ENCODE measurements around the gene EXOC3L1. TPM values are rescaled to one million over a fixed set of nuclear protein-coding genes. Genes with fewer than 3 reads are reported as not detected.

EXOC3L1 gene
- total and polyA plus RNA-seq, 2 donors (not counting 1 experiment from before 2014, with no cell fraction given), result 0.09 to 0.33 TPM

DNA sequence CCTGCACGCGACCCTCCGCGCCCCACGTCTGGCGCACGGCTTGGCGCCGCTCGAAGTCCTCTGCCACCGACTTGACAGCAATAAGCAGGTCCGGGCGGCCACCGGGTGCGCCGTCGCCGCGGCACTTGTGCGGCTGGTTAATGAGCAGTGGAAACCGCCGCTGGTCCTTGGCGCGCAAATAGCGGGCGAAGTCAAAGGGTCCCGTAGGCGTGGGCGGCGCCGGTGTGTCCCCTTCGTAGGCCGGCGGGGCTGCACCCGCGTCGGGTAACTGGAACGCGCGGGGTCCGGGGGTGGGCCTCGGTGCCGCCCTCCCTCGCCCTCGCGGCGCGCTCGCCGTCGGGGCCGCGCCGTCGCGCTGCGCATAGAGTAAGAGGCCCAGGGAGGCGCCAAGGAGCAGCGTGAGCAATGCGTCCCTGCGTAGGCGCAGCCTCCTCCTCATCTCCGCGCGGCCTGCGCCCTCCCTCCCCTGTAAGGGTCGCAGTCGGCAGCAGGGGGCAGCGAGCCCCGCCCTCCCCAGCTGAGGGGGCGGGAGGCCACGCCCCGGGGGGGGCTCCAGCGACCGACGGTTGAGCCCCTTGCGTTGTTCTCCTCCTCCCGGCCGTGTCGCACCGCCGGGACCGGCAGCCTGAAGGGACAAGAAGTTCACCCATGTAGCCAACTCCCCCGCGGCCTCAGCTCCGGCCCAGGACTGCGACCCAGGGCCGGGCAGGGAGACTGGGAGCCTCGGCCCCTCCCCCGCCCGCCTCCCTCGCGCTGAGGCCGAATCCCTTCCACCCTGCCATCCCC, 39.7 kb downstream of the EXOC3L1 start:
- TF ChIP-seq, protein P1, sequence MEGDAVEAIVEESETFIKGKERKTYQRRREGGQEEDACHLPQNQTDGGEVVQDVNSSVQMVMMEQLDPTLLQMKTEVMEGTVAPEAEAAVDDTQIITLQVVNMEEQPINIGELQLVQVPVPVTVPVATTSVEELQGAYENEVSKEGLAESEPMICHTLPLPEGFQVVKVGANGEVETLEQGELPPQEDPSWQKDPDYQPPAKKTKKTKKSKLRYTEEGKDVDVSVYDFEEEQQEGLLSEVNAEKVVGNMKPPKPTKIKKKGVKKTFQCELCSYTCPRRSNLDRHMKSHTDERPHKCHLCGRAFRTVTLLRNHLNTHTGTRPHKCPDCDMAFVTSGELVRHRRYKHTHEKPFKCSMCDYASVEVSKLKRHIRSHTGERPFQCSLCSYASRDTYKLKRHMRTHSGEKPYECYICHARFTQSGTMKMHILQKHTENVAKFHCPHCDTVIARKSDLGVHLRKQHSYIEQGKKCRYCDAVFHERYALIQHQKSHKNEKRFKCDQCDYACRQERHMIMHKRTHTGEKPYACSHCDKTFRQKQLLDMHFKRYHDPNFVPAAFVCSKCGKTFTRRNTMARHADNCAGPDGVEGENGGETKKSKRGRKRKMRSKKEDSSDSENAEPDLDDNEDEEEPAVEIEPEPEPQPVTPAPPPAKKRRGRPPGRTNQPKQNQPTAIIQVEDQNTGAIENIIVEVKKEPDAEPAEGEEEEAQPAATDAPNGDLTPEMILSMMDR (conservative IDR thresholded peaks at IDR 0.05 in 1 of 2, IDR thresholded peaks at IDR 0.05 in 1 of 2; ENCODE audit: low read depth in 1 of 2, low read length in 2 of 2), result no peak
- no peak for TF ChIP-seq EZH2 (IDR thresholded peaks at IDR 0.05; ENCODE audit: low read length, missing control alignments)
- Histone ChIP-seq H3K4me3 (replicated peaks in 1 of 4; ENCODE audit: control extremely low read depth in 1 of 4, insufficient read depth in 1 of 4, low read depth in 3 of 4, low read length in 4 of 4) (peak overlapping the region; percentile 53 to 78 (median 70)), H3K36me3 (ENCODE audit: control insufficient read depth, insufficient read depth, low read length) (peaks cover 17% of the 10 kb centered on the region), H2AFZ (ENCODE audit: low read length) (no peak overlapping the region), H3K9ac (ENCODE audit: insufficient read depth, low read length) (peak overlapping the region; percentile 95), H3K79me2 (ENCODE audit: control insufficient read depth, insufficient read depth, low read length) (no peaks in the 10 kb centered on the region), H3K4me2 (ENCODE audit: extremely low read depth, insufficient read depth, low read length) (peak overlapping the region; percentile 79), H3K9me3 (ENCODE audit: control insufficient read depth, insufficient read depth, low read depth, low read length) (no peaks in the 10 kb centered on the region), H3K4me1 (ENCODE audit: control insufficient read depth, extremely low read depth, insufficient read depth, low read length) (peaks cover 2% of the 10 kb centered on the region), H4K20me1 (ENCODE audit: control insufficient read depth, extremely low read depth, insufficient read depth, low read length) (no peaks in the 10 kb centered on the region), H3K27me3 (ENCODE audit: control insufficient read depth, insufficient read depth, low read length) (no peaks in the 10 kb centered on the region), H3K27ac (ENCODE audit: insufficient read depth, low read length) (peak overlapping the region; percentile 86)
- peak; percentile 78 to 84 for DNase-seq (ENCODE audit: low read depth in 2 of 2)

DNA sequence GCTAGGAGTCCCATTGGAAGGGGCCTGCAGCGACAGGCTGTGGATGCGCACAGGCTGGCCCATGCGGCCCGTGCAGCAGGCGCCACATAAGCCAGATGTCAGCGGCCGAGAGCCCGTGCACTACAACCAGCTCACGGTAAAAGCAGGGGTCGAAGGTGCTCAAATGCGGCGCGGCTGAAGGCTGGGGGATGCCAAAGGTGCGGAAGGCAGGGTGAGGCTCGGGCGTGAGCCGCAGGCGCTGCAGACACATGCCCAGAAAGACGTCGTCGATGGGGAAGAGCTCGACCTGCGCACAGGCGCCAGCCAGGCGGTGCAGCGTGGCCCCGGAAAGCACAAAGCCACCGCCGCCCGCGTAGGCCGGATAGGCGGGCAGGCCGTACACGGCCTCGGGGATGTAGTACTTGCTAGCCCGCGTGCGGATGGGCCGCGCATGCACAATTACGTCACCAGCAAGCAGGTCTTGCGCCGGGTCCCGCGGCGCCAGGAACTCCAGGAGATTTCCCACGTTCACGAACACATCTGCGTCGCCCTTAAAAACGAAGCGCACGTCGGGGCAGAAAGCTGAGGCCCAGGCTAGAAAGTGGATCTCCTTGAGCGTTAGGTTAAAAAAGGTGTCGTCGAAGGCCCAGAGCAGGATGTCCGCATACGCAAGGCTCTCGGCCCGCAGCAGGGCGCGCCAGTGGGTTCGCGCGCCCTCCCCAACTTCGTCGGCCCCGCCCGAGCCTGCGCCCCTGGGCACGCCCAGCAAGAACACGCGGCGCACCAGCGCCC, 40.5 kb downstream of the EXOC3L1 start:
- no peaks in the 10 kb centered on the region for H4K20me1 ChIP-seq (ENCODE audit: control insufficient read depth, extremely low read depth, insufficient read depth, low read length)
- H3K9me3 ChIP-seq (ENCODE audit: control insufficient read depth, insufficient read depth, low read depth, low read length), result no peaks in the 10 kb centered on the region
- H3K36me3 ChIP-seq (ENCODE audit: control insufficient read depth, insufficient read depth, low read length), result peaks cover 17% of the 10 kb centered on the region
- H3K4me1 ChIP-seq (ENCODE audit: control insufficient read depth, extremely low read depth, insufficient read depth, low read length), result peaks cover 2% of the 10 kb centered on the region
- no peak overlapping the region for H2AFZ ChIP-seq (ENCODE audit: low read length)
- DNase-seq (ENCODE audit: low read depth in 2 of 2), result peak in 1 of 2 donors; percentile 28
- peak overlapping the region in 1 of 4 experiments; percentile 78 for H3K4me3 ChIP-seq (replicated peaks in 1 of 4; ENCODE audit: control extremely low read depth in 1 of 4, insufficient read depth in 1 of 4, low read depth in 3 of 4, low read length in 4 of 4)
- TF ChIP-seq, protein P1 (conservative IDR thresholded peaks at IDR 0.05 in 1 of 2, IDR thresholded peaks at IDR 0.05 in 1 of 2; ENCODE audit: low read depth in 1 of 2, low read length in 2 of 2), result no peak
- TF ChIP-seq EZH2 (IDR thresholded peaks at IDR 0.05; ENCODE audit: low read length, missing control alignments), result no peak
- no peaks in the 10 kb centered on the region for H3K79me2 ChIP-seq (ENCODE audit: control insufficient read depth, insufficient read depth, low read length)
- no peak overlapping the region for H3K4me2 ChIP-seq (ENCODE audit: extremely low read depth, insufficient read depth, low read length)
- H3K9ac ChIP-seq (ENCODE audit: insufficient read depth, low read length), result no peak overlapping the region
- no peak overlapping the region for H3K27ac ChIP-seq (ENCODE audit: insufficient read depth, low read length)
- no peaks in the 10 kb centered on the region for H3K27me3 ChIP-seq (ENCODE audit: control insufficient read depth, insufficient read depth, low read length)

DNA sequence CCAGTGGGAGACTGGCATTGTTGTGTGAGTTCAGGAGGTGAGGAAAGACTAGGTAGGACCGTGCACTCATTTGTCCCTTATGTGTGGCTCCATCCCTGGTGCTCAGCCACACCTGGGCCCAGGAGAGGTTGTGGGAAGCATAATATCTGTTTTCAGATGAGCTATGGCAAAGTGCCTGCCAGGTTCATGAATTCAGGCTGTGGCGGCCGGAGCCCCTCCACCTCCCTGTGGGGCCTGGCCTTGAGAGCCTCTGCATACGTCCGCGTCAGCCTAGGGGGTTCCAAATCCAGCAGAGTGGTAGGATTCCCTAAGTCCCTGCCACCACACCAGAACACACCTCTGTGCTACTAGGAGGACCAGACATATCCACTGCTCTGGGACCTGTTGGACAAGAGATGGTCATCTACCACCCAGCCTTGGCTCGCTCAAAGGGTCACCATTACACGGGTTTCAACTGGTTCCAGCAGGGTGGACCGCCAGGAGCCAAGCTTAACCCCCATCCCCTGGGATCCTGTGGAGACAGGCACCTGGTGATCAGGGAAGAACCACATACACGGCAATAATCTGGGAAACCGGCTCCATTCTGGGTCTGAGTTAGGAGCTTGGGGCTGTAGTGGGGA, 41.2 kb downstream of the EXOC3L1 start:
- Histone ChIP-seq H2AFZ (ENCODE audit: low read length) (no peak overlapping the region), H3K36me3 (ENCODE audit: control insufficient read depth, insufficient read depth, low read length) (peaks cover 17% of the 10 kb centered on the region), H4K20me1 (ENCODE audit: control insufficient read depth, extremely low read depth, insufficient read depth, low read length) (no peaks in the 10 kb centered on the region), H3K27me3 (ENCODE audit: control insufficient read depth, insufficient read depth, low read length) (no peaks in the 10 kb centered on the region), H3K27ac (ENCODE audit: insufficient read depth, low read length) (no peak overlapping the region), H3K9me3 (ENCODE audit: control insufficient read depth, insufficient read depth, low read depth, low read length) (no peaks in the 10 kb centered on the region), H3K4me1 (ENCODE audit: control insufficient read depth, extremely low read depth, insufficient read depth, low read length) (peaks cover 2% of the 10 kb centered on the region), H3K9ac (ENCODE audit: insufficient read depth, low read length) (no peak overlapping the region), H3K4me2 (ENCODE audit: extremely low read depth, insufficient read depth, low read length) (no peak overlapping the region), H3K79me2 (ENCODE audit: control insufficient read depth, insufficient read depth, low read length) (no peaks in the 10 kb centered on the region), H3K4me3 (replicated peaks in 1 of 4; ENCODE audit: control extremely low read depth in 1 of 4, insufficient read depth in 1 of 4, low read depth in 3 of 4, low read length in 4 of 4) (no peak overlapping the region)
- TF ChIP-seq, protein P1 (conservative IDR thresholded peaks at IDR 0.05 in 1 of 2, IDR thresholded peaks at IDR 0.05 in 1 of 2; ENCODE audit: low read depth in 1 of 2, low read length in 2 of 2), result no peak
- TF ChIP-seq EZH2 (IDR thresholded peaks at IDR 0.05; ENCODE audit: low read length, missing control alignments), result no peak
- DNase-seq (ENCODE audit: low read depth in 2 of 2), result no peak

Measured in fibroblast of lung (primary cell).